Vagina (tissue), 2 donors: ENCODE data around the gene MYO15B.

Experiments
- POLR2A ChIP-seq, 2 donors: fragments of 450-650 bp; IDR thresholded peaks; one replicate each; pipeline ENCODE4 v1.6.1; 2017; ENCODE audit warnings: antibody characterized with exemption in 2 of 2, mild to moderate bottlenecking in 2 of 2, moderate library complexity in 2 of 2
- TF ChIP-seq, protein P1 (sequence below), 3 experiments: fragments of 450-650 bp in 2 of 3; fragments of 200-600 bp in 1 of 3; sonication (generic) in 1 of 3; IDR thresholded peaks; one replicate each; pipeline ENCODE4 v1.5.1; 2017 to 2019; ENCODE audit warnings: antibody characterized with exemption in 3 of 3, mild to moderate bottlenecking in 2 of 3, moderate library complexity in 2 of 3

DNA sequence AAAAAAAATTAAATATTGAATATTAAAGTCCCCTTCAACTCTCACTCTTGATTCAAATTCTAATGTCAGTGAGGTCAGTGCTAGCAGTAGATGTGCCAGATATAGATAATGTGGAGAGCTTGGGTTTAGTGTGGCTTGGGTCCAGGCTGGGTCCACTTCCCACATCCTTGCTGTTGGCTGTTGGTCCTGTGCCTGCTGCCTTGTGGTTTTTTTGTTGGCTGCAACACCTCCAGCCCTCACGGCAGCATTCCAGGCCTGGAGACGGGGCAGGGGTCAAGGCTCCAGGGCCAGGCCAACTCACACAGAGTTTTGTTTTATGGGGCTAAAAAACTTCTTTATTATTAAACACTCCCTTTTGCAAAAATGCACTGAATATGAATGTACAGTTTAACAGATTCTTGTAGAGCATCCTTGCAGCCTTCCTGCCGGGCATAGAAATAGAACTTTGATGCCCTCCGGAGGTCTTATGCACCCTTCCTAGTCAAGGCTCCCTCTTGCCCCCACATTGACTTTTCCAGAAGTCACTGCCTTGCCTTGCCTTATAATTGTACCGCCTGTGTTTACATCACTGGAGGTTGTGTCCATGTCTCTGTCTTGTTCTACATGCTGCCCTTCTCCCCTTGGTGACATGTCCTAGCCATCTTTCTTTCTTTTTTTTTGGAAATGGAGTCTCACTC, 25.5 kb upstream of the MYO15B start:
- TF ChIP-seq, protein P1, sequence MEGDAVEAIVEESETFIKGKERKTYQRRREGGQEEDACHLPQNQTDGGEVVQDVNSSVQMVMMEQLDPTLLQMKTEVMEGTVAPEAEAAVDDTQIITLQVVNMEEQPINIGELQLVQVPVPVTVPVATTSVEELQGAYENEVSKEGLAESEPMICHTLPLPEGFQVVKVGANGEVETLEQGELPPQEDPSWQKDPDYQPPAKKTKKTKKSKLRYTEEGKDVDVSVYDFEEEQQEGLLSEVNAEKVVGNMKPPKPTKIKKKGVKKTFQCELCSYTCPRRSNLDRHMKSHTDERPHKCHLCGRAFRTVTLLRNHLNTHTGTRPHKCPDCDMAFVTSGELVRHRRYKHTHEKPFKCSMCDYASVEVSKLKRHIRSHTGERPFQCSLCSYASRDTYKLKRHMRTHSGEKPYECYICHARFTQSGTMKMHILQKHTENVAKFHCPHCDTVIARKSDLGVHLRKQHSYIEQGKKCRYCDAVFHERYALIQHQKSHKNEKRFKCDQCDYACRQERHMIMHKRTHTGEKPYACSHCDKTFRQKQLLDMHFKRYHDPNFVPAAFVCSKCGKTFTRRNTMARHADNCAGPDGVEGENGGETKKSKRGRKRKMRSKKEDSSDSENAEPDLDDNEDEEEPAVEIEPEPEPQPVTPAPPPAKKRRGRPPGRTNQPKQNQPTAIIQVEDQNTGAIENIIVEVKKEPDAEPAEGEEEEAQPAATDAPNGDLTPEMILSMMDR (IDR thresholded peaks at IDR 0.05), result no peak
- TF ChIP-seq POLR2A (IDR thresholded peaks at IDR 0.05), result no peak
